Hair follicular keratinocyte (primary cell): ENCODE results near the gene AFF3. TPM values are rescaled to one million over a fixed set of nuclear protein-coding genes. Genes with fewer than 3 reads are reported as not detected.

ENCODE experiments used
- total RNA-seq: library from RNA; depleted of rRNA; stranded (reverse); fragments of >200 nt; gene quantifications from 2 replicates; pipeline ENCODE4 v1.2.3, GENCODE V29; 2015

Gene AFF3, protein sequence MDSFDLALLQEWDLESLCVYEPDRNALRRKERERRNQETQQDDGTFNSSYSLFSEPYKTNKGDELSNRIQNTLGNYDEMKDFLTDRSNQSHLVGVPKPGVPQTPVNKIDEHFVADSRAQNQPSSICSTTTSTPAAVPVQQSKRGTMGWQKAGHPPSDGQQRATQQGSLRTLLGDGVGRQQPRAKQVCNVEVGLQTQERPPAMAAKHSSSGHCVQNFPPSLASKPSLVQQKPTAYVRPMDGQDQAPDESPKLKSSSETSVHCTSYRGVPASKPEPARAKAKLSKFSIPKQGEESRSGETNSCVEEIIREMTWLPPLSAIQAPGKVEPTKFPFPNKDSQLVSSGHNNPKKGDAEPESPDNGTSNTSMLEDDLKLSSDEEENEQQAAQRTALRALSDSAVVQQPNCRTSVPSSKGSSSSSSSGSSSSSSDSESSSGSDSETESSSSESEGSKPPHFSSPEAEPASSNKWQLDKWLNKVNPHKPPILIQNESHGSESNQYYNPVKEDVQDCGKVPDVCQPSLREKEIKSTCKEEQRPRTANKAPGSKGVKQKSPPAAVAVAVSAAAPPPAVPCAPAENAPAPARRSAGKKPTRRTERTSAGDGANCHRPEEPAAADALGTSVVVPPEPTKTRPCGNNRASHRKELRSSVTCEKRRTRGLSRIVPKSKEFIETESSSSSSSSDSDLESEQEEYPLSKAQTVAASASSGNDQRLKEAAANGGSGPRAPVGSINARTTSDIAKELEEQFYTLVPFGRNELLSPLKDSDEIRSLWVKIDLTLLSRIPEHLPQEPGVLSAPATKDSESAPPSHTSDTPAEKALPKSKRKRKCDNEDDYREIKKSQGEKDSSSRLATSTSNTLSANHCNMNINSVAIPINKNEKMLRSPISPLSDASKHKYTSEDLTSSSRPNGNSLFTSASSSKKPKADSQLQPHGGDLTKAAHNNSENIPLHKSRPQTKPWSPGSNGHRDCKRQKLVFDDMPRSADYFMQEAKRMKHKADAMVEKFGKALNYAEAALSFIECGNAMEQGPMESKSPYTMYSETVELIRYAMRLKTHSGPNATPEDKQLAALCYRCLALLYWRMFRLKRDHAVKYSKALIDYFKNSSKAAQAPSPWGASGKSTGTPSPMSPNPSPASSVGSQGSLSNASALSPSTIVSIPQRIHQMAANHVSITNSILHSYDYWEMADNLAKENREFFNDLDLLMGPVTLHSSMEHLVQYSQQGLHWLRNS (N-terminal part only)
- not detected in 2 replicates for total RNA-seq

DNA sequence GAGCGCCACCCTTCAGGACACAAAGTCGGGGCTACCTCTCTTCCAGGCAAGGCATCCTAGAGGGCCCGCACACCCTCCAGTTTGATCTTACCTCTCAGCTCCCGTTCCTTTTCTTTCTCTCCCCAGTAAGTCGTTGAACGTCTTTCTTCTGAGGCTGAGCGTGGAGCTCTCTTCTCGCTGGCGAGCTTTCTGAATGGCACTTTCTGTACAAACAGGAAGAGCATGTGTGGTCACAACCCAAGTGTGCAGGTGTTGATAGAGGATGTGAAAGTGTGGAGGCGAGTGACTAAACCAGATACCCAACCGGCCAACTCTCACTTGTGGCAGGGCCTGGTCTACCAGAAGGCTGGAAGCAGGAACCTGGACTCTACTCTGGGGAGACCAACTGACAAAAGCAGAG, at the start of gene AFF3:
AFF3 (minus strand) TSS at position 198 of the 400 bp plus-strand sequence. CDS start 38,136 bp downstream, outside the sequence.

Other genes with a start within 250 kb of the AFF3 start
- not detected in 2 replicates for gene LONRF2, start 179.9 kb upstream of the AFF3 start, total RNA-seq